Gastrocnemius medialis (tissue), 4 donors: Measurements from ENCODE around the gene MYOCOS. TPM values are rescaled to one million over a fixed set of nuclear protein-coding genes. Genes with fewer than 3 reads are reported as not detected.
"Not testable (repeated sequence)": the region's sequence is repeated elsewhere in the genome, so short reads cannot be mapped to it uniquely, and the experiment has no call there.

Experiments
- ATAC-seq, 2 donors: fragments of 150-250 bp; one replicate each; pipeline ENCODE4 v1.9.1; 2016
- DNase-seq, 2 donors: peaks; one replicate each; pipeline ENCODE4 v3.0.0-alpha.2; 2019
- H3K27ac ChIP-seq, 4 donors: fragments of 200-600 bp; sonication (generic); 1 replicate in 1 of 4; 2 replicates in 3 of 4; pipeline ENCODE4 v1.5.1; 2016 to 2018; ENCODE audit warnings: mild to moderate bottlenecking in 2 of 4, moderate library complexity in 1 of 4
- H3K27me3 ChIP-seq, 3 donors: fragments of 200-600 bp; sonication (generic) in 2 of 3; 1 replicate in 1 of 3; 2 replicates in 2 of 3; pipeline versions ENCODE4 v1.5.1 to v1.6.0; 2016 to 2019; ENCODE audit warnings: mild to moderate bottlenecking in 1 of 3, moderate library complexity in 1 of 3
- H3K36me3 ChIP-seq, 2 donors: fragments of 200-600 bp; sonication (generic) in 1 of 2; one replicate each; pipeline ENCODE4 v1.5.1; 2017 to 2018
- H3K4me1 ChIP-seq, 2 donors: fragments of 200-600 bp; sonication (generic) in 1 of 2; one replicate each; pipeline ENCODE4 v1.5.1; 2016 to 2017; ENCODE audit warnings: mild to moderate bottlenecking in 2 of 2
- H3K4me3 ChIP-seq, 4 donors: fragments of 200-600 bp; sonication (generic) in 3 of 4; 1 replicate in 1 of 4; 2 replicates in 3 of 4; pipeline ENCODE4 v1.5.1; 2016 to 2019; ENCODE audit warnings: mild to moderate bottlenecking in 2 of 4
- H3K9me3 ChIP-seq, 3 donors: fragments of 200-600 bp; sonication (generic) in 2 of 3; 1 replicate in 1 of 3; 2 replicates in 2 of 3; pipeline ENCODE4 v1.5.1; 2016 to 2019
- POLR2A ChIP-seq, 2 donors: fragments of 450-650 bp; IDR thresholded peaks; one replicate each; pipeline ENCODE4 v1.6.1; 2017; ENCODE audit warnings: antibody characterized with exemption in 2 of 2, mild to moderate bottlenecking in 2 of 2, moderate library complexity in 2 of 2
- in situ Hi-C, 4 donors: fragments of 200-750 bp; cut with MboI; loops; one replicate each; pipeline versions ENCODE4 v1.15.0 to v1.8.0; 2017; ENCODE audit warnings: low sequenced_read_pairs in 4 of 4
- intact Hi-C: fragments of 100-400 bp; cut with DNase I; formaldehyde crosslinking; loops from one replicate; pipeline ENCODE4 v1.15.1; 2023; ENCODE audit warnings: low total_unique reads
- total RNA-seq, 4 donors: library from RNA; depleted of rRNA; stranded (reverse); fragments of >200 nt; gene quantifications; one replicate each; pipeline versions ENCODE4 v1.1.0 to v1.2.3, GENCODE V29; 2016
- TF ChIP-seq, protein P1 (sequence below), 5 experiments: fragments of 450-650 bp in 3 of 5; fragments of 200-600 bp in 2 of 5; sonication (generic) in 2 of 5; IDR thresholded peaks in 4 of 5; conservative IDR thresholded peaks in 1 of 5; 1 replicate in 4 of 5; 2 replicates in 1 of 5; pipeline ENCODE4 v1.5.1; 2016 to 2019; ENCODE audit warnings: antibody characterized with exemption in 5 of 5, mild to moderate bottlenecking in 3 of 5, moderate library complexity in 3 of 5

The MYOCOS gene
- total RNA-seq, 4 donors from 2014 or later: 0.20 TPM; not detected in 3

- ATAC-seq (no peak), DNase-seq (no peak)
- in situ Hi-C loops (no loop called here), intact Hi-C loops (no loop called here)
- H3K36me3 ChIP-seq: no peaks in the 10 kb centered on the region
- H3K27me3 ChIP-seq: no peaks in the 10 kb centered on the region
- no peaks in the 10 kb centered on the region for H3K9me3 ChIP-seq
- no peak overlapping the region for H3K27ac ChIP-seq
- H3K4me3 ChIP-seq: no peak overlapping the region
- no peaks in the 10 kb centered on the region for H3K4me1 ChIP-seq
- TF ChIP-seq, protein P1, sequence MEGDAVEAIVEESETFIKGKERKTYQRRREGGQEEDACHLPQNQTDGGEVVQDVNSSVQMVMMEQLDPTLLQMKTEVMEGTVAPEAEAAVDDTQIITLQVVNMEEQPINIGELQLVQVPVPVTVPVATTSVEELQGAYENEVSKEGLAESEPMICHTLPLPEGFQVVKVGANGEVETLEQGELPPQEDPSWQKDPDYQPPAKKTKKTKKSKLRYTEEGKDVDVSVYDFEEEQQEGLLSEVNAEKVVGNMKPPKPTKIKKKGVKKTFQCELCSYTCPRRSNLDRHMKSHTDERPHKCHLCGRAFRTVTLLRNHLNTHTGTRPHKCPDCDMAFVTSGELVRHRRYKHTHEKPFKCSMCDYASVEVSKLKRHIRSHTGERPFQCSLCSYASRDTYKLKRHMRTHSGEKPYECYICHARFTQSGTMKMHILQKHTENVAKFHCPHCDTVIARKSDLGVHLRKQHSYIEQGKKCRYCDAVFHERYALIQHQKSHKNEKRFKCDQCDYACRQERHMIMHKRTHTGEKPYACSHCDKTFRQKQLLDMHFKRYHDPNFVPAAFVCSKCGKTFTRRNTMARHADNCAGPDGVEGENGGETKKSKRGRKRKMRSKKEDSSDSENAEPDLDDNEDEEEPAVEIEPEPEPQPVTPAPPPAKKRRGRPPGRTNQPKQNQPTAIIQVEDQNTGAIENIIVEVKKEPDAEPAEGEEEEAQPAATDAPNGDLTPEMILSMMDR (IDR thresholded peaks at IDR 0.05 in 4 of 5, conservative IDR thresholded peaks at IDR 0.05 in 1 of 5): no peak
- no peak for TF ChIP-seq POLR2A (IDR thresholded peaks at IDR 0.05)
Observed at GRCh38 chr1:171606402-171606941, 15.6 kb upstream of the MYOCOS start.

DNA sequence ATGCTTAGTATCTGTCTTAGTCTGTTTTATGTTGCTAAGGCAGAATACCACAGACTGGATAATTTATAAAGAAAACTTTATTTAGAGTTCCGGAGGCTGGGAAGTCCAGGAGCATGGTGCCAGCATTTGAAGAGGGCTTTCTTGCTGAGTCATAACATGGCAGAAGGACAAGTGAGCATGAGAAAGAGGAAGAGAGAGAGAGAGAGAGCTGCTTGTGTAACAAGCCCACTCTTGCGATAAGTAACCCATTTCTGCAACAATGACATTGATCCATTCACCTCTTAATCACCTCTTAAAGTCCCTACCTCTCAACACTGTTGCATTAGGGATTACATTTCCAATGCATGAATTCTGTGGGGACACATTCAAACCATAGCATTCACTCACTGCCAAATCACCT lies 11.7 kb upstream of the MYOCOS start:
- no peak overlapping the region for H3K4me3 ChIP-seq
- no peaks in the 10 kb centered on the region for H3K4me1 ChIP-seq
- no peaks in the 10 kb centered on the region for H3K27me3 ChIP-seq
- TF ChIP-seq POLR2A (IDR thresholded peaks at IDR 0.05): no peak
- TF ChIP-seq, protein P1 (IDR thresholded peaks at IDR 0.05 in 4 of 5, conservative IDR thresholded peaks at IDR 0.05 in 1 of 5): no peak
- no peak for DNase-seq
- no peak for ATAC-seq
- H3K27ac ChIP-seq: no peak overlapping the region
- H3K36me3 ChIP-seq: no peaks in the 10 kb centered on the region
- intact Hi-C loops: no loop called here
- in situ Hi-C loops: no loop called here
- no peaks in the 10 kb centered on the region for H3K9me3 ChIP-seq

DNA sequence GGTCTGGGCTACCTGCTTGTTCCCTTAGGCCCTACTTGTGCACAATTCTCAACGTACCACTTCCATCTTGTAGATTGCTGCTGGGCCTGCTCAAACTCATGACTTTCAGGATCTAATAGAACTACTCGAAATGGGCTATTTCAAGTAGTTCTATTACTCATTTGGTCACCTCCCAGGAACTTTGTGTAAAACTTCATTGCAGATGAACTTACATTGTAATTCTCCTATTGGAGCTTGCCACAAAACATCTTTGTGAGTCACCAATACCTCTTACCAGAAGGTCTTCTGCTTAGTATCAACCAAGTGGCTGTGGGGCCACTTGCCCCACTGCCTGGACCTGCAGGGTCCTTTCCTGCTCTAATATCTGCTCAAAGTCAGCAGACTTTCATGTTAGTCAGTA lies 10.7 kb upstream of the MYOCOS start:
- H3K27me3 ChIP-seq: no peaks in the 10 kb centered on the region
- ATAC-seq (no peak), DNase-seq (no peak)
- TF ChIP-seq, protein P1 (IDR thresholded peaks at IDR 0.05 in 4 of 5, conservative IDR thresholded peaks at IDR 0.05 in 1 of 5): no peak
- no peak for TF ChIP-seq POLR2A (IDR thresholded peaks at IDR 0.05)
- no peaks in the 10 kb centered on the region for H3K36me3 ChIP-seq
- no peak overlapping the region for H3K4me3 ChIP-seq
- H3K4me1 ChIP-seq: no peaks in the 10 kb centered on the region
- in situ Hi-C loops (no loop called here), intact Hi-C loops (no loop called here)
- no peaks in the 10 kb centered on the region for H3K9me3 ChIP-seq
- H3K27ac ChIP-seq: no peak overlapping the region

DNA sequence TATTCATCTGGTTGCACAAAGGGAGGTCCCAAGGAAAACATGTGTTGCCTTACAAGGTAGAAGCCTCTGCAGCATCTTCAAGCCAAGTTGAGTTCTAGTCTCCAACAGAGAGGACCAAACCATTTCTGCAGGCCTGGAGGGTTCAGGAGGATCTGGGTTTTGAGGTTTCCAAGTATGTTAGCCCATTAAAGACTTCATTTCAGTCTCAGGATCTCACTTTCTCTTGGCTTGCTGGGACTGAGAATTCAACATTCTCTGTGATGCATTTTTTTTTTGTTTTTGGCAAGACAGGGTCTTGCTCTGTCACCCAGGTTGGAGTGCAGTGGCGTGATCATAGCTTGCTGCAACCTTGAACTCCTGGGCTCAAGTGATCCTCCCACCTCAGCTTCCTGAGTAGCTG lies 8.8 kb upstream of the MYOCOS start:
- H3K27me3 ChIP-seq: no peaks in the 10 kb centered on the region
- H3K9me3 ChIP-seq: no peaks in the 10 kb centered on the region
- intact Hi-C loops (no loop called here), in situ Hi-C loops (no loop called here)
- no peaks in the 10 kb centered on the region for H3K4me1 ChIP-seq
- TF ChIP-seq, protein P1 (IDR thresholded peaks at IDR 0.05 in 4 of 5, conservative IDR thresholded peaks at IDR 0.05 in 1 of 5): no peak
- no peak for TF ChIP-seq POLR2A (IDR thresholded peaks at IDR 0.05)
- ATAC-seq (no peak), DNase-seq (no peak)
- H3K27ac ChIP-seq: no peak overlapping the region
- no peak overlapping the region for H3K4me3 ChIP-seq
- H3K36me3 ChIP-seq: no peaks in the 10 kb centered on the region

GRCh38 chr1:171615122-171615906 lies 6.7 kb upstream of the MYOCOS start:
- intact Hi-C loops, H3K4me1 ChIP-seq, ATAC-seq, in situ Hi-C loops, H3K4me3 ChIP-seq, H3K9me3 ChIP-seq, H3K36me3 ChIP-seq, H3K27ac ChIP-seq, H3K27me3 ChIP-seq, DNase-seq: not testable (repeated sequence)
